Measurements from ENCODE around the gene RBM44. TPM values are rescaled to one million over a fixed set of nuclear protein-coding genes. Genes with fewer than 3 reads are reported as not detected.
A peak's percentile ranks its signal among the peaks of the same experiment; 100 is the strongest.

The RBM44 gene
- total and polyA plus RNA-seq, 12 donors, result 0.13 to 0.83 (median 0.32) TPM

DNA sequence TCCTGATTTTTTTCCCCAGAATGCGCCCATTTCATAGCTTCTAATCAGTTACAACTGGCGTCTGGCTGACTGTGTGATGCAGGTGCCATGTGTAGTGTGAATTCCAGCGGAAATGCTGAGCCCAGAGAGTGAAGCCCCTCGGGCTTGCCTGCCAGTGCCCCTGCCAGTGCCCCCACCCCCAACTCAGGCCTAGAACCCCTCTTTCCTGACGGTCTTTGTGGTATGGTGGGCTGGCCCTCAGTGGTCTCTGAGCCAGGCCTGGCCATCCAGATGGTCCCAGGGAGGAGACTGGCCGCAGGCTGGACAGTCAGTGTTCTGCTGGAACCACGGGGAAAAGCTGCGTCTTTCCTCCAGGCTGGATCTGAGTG is 63.9 kb downstream of the RBM44 start:
- intact Hi-C loops (cut with DNase I), result loop anchor here in 6 of 10 donors (5.0 to 10.0 kb wide), 4 partner anchors 35 to 392 kb away; partner anchors contain the start of gene UBE2F (in 1 of the 6)
- no peak for ATAC-seq
- Histone ChIP-seq H3K9me3 (no peaks in the 10 kb centered on the region), H3K27me3 (peaks cover 0 to 52% (median 31%) of the 10 kb centered on the region in 7 donors), H3K27ac (peak overlapping the region; percentile 20 to 94 (median 86)), H3K4me3 (no peak overlapping the region), H3K36me3 (no peaks in the 10 kb centered on the region), H3K4me1 (peaks cover 0 to 63% (median 19%) of the 10 kb centered on the region in 9 donors)
- WGBS, 2 donors, result 81 to 88% methylated on average over 8 of the region's 8 CpGs
- DNase-seq, result no peak
- TF ChIP-seq, protein P1, sequence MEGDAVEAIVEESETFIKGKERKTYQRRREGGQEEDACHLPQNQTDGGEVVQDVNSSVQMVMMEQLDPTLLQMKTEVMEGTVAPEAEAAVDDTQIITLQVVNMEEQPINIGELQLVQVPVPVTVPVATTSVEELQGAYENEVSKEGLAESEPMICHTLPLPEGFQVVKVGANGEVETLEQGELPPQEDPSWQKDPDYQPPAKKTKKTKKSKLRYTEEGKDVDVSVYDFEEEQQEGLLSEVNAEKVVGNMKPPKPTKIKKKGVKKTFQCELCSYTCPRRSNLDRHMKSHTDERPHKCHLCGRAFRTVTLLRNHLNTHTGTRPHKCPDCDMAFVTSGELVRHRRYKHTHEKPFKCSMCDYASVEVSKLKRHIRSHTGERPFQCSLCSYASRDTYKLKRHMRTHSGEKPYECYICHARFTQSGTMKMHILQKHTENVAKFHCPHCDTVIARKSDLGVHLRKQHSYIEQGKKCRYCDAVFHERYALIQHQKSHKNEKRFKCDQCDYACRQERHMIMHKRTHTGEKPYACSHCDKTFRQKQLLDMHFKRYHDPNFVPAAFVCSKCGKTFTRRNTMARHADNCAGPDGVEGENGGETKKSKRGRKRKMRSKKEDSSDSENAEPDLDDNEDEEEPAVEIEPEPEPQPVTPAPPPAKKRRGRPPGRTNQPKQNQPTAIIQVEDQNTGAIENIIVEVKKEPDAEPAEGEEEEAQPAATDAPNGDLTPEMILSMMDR (IDR thresholded peaks at IDR 0.05), result no peak

DNA sequence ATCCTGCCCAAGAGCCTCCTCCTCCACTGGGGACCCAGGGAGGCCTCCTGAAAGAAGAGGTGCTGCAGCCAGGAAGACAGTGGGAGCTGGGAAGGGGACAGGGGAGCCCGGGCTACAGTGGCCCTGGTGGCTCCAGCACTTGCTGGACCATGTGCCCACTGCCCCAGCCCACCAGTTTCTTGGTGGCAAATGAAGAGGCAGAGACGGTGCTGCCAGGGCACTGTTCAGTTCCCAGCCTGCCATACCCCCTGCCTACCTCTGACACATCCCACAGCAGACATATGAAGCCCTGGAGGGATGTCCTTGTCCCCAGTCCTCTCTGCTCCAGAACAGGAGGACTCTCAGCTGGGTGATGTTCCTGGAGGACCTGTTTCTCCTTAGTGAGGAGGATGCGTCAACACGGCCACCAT is 64.5 kb downstream of the RBM44 start:
- Histone ChIP-seq H3K9me3 (no peaks in the 10 kb centered on the region), H3K4me3 (no peak overlapping the region), H3K36me3 (no peaks in the 10 kb centered on the region), H3K27ac (peak overlapping the region; percentile 20 to 94 (median 86)), H3K4me1 (peaks cover 0 to 63% (median 20%) of the 10 kb centered on the region in 9 donors), H3K27me3 (peaks cover 0 to 52% (median 31%) of the 10 kb centered on the region in 7 donors)
- 79 to 83% methylated on average over 4 of the region's 4 CpGs for WGBS, 2 donors
- intact Hi-C loops (cut with DNase I), result loop anchor here in 6 of 10 donors (5.0 to 10.0 kb wide), 4 partner anchors 34 to 392 kb away; partner anchors contain the start of gene UBE2F (in 1 of the 6)
- DNase-seq (no peak), ATAC-seq (peak in 1 of 8 donors; percentile 2)
- TF ChIP-seq, protein P1 (IDR thresholded peaks at IDR 0.05), result no peak

DNA sequence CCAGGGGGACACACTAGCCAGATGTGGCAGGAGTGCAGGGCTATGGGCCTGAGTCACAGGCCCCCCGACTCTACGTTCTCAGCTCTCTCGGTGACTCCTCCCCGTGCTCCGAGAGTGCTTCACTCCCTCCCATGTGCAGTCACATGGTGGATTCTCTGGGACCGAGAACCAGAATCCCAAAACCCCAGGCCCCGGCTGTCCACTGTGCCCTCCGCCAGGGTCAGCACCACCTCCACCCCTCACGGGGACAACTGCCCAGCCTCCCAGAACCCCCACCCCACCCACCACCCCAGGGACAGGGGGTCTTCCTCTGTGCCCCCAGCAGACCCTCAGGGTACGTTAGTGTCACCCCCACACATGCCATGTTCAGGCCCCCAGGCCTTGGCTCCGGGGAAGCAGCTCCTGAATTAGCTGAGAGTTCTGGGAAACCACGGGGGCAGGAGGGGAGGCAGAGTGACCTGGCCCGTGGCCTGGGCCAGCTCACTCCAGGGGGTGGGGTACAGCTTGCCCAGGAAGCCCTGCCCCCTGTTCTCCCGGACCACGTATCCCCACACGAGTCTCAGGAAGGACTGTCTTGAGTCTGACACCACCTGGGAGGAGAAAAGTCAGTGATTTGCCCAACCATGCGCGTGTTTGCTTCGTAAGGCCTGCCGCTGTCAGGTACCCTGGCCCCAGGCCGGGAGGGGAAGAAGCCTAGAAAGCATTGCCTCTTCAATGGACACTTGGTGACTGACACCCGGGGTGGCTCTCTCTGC is 65.3 kb downstream of the RBM44 start:
- Histone ChIP-seq H3K4me3 (no peak overlapping the region), H3K9me3 (no peaks in the 10 kb centered on the region), H3K4me1 (peaks cover 0 to 58% (median 19%) of the 10 kb centered on the region in 9 donors), H3K36me3 (no peaks in the 10 kb centered on the region), H3K27me3 (peaks cover 0 to 47% (median 31%) of the 10 kb centered on the region in 7 donors), H3K27ac (peak overlapping the region; percentile 46 to 94 (median 86))
- ATAC-seq, result peak in 7 of 8 donors; percentile 32 to 72 (median 49)
- DNase-seq, result no peak
- 46 to 52% methylated on average over 21 to 22 of the region's 22 CpGs for WGBS, 2 donors
- TF ChIP-seq, protein P1 (IDR thresholded peaks at IDR 0.05), result no peak
- intact Hi-C loops (cut with DNase I), result loop anchor here in 6 of 10 donors (5.0 to 10.0 kb wide), 4 partner anchors 33 to 391 kb away; partner anchors contain the start of gene UBE2F (in 1 of the 6)

DNA sequence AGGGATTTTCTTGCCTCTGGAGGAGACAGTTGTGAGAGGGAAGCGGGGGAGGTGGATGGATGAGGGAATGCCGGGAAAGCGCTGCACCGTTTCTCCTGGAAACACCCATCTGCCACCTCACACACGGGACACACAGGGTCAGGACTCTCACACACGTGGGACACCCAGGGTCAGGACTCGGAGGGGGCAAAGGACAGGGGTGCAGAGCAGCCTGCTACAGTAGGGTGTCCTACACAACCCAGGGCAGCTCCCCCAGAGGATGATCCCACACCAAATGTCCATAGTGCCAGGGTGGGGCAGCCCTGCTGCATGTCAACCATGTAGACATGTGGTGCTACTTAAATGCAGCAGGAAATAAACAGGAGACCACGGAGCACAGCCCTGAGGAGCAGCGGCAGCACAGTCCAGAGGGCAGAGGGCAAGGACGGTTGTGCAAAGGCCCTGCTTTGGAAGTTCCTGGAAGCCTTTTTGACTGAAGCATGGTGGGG is 65.9 kb downstream of the RBM44 start:
- peak in 4 of 8 donors; percentile 1 to 40 (median 3) for ATAC-seq

More for the DNA sequence above, 65.9 kb downstream of the RBM44 start:
- no peak overlapping the region for H3K4me3 ChIP-seq
- intact Hi-C loops (cut with DNase I), result loop anchor here in 6 of 10 donors (5.0 to 10.0 kb wide), 4 partner anchors 33 to 390 kb away; partner anchors contain the start of gene UBE2F (in 1 of the 6)
- H3K9me3 ChIP-seq, result no peaks in the 10 kb centered on the region
- no peak for DNase-seq
- 53 to 59% methylated on average over 10 of the region's 10 CpGs for WGBS, 2 donors
- peaks cover 0 to 55% (median 19%) of the 10 kb centered on the region in 9 donors for H3K4me1 ChIP-seq
- TF ChIP-seq, protein P1 (IDR thresholded peaks at IDR 0.05), result no peak
- no peaks in the 10 kb centered on the region for H3K36me3 ChIP-seq
- H3K27ac ChIP-seq, result peak overlapping the region; percentile 46 to 94 (median 86)
- peaks cover 0 to 44% (median 26%) of the 10 kb centered on the region in 7 donors for H3K27me3 ChIP-seq

All from heart right ventricle (tissue), 16 donors.